ENCODE measurements around the gene AMZ1.

- TF ChIP-seq GATA2 (IDR thresholded peaks at IDR 0.05; ENCODE audit: low read depth, low read length) (no peak), GATA3 (IDR thresholded peaks at IDR 0.05; ENCODE audit: low read depth, low read length) (no peak)
Measured at GRCh38 chr7:2718296-2718965, 30.4 kb downstream of the AMZ1 start.

Data from SH-SY5Y (cell line).